Measurements from ENCODE around the gene TEX13A. TPM values are rescaled to one million over a fixed set of nuclear protein-coding genes. Genes with fewer than 3 reads are reported as not detected.

TEX13A gene
- total and polyA plus RNA-seq, 9 of the 15 experiments (the other 6 are each of a cell fraction or from before 2014, with no cell fraction given): 0.23 TPM; not detected in 8

GRCh38 chrX:105191878-105192277, 28.6 kb downstream of the TEX13A start:
- Histone ChIP-seq H3K27ac (ENCODE audit: extremely low read depth, low read depth, low read length) (no peak overlapping the region), H3K9me1 (ENCODE audit: control insufficient read depth, insufficient read depth, low read length) (no peaks in the 10 kb centered on the region), H3K9ac (ENCODE audit: insufficient read depth in 1 of 2, low read depth in 2 of 2, low read length in 2 of 2) (no peak overlapping the region), H3K4me3 (no peak overlapping the region), H3K27me3 (ENCODE audit: control insufficient read depth in 2 of 2, insufficient read depth in 2 of 2, low read length in 2 of 2) (no peaks in the 10 kb centered on the region), H3K4me1 (replicated peaks in 1 of 2; ENCODE audit: control insufficient read depth in 2 of 2, insufficient read depth in 2 of 2, low read length in 2 of 2) (no peaks in the 10 kb centered on the region), H3K36me3 (ENCODE audit: control insufficient read depth, insufficient read depth, low read length) (no peaks in the 10 kb centered on the region), H3K4me2 (ENCODE audit: insufficient read depth, low read length) (no peak overlapping the region), H3K9me3 (replicated peaks; ENCODE audit: control insufficient read depth, insufficient read depth, low read depth, low read length) (no peaks in the 10 kb centered on the region), H4K20me1 (replicated peaks; ENCODE audit: control insufficient read depth, insufficient read depth, low read length) (no peaks in the 10 kb centered on the region), H3K79me2 (ENCODE audit: control insufficient read depth, insufficient read depth, low read length) (no peaks in the 10 kb centered on the region), H2AFZ (ENCODE audit: low read depth, low read length) (no peak overlapping the region)
- FAIRE-seq (no peak), DNase-seq (ENCODE audit: extremely low read depth in 1 of 4, low spot score in 3 of 4) (peak in 1 of 4 experiments; percentile 6), ATAC-seq (peak; percentile 58; the same call in 2 of the 3 replicates)
- intact Hi-C loops (cut with micrococcal nuclease): no loop called here
- ChIA-PET CTCF (ENCODE audit: low intra/inter-chr PET ratio) (no interaction called here), POLR2A (no interaction called here)
- BruUV-seq (replicated peaks): no TSS peak
- WGBS (ENCODE audit: insufficient coverage, low coverage, missing lambda C conversion rate): 0% methylated on average over 1 of the region's 2 CpGs
- in situ Hi-C loops (cut with MboI): no loop called here
- TF ChIP-seq CTCF (IDR thresholded peaks at IDR 0.05 in 2 of 3, conservative IDR thresholded peaks at IDR 0.05 in 1 of 3; ENCODE audit: insufficient read depth in 2 of 3, low read depth in 1 of 3, low read length in 3 of 3): 0 out of 6 replicates have a peak, but pooled peaks of 1 of the 3 experiments have one; percentile 10
- no peak for TF ChIP-seq ZBTB11 (CRISPR knock-in tag; IDR thresholded peaks at IDR 0.05)

Measured in K562 (cell line).